GM12801 (cell line): ENCODE data around the gene B3GAT1.

Experiments
- CTCF ChIP-seq: IDR thresholded peaks from one replicate; pipeline ENCODE4 v1.5.1; 2011; ENCODE audit warnings: control low read depth; ENCODE audit not compliant: insufficient read length; ENCODE audit errors: extremely low read depth

B3GAT1 gene

DNA sequence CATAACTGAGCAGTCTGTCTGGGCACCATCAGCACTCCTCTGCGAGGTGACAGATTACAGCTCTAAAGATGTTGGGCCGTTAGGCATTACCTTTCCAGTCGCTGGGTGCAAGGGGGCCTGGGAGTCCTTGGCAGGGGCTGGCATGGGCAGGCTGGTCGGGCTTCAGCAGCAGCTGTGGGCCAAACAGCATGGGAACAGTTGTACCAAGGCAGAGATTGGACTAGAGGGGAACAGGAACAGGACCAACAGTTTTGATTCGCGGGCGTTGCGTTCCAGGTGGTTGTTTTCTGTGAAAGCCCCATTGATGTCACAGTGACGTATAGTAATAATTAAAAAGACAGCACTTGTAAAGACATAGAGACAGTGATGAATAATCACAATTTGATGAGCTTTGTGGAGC is 25.8 kb upstream of the B3GAT1 start:
- TF ChIP-seq CTCF: no peak

- no peak for TF ChIP-seq CTCF
Measured at GRCh38 chr11:134436781-134437180, 24.7 kb upstream of the B3GAT1 start.

DNA sequence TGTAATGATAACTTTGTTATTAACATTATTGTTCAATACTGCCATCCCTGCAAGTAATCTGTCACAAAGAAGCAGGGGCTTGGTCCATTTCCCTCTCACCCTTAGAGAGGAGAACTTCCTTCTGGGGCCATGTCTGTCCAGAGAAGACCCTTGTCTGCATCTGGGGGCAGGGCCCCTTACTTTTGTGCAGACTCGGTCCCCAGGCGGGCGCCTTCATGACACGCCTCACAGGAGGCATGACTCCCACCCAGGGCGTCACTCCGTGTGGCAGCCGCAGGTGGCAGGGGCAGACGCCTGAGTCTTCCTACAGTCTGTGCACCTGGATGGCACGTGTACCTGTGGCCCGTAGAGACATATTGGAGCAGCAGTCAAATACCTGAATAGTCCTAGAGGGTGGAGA is 21.8 kb upstream of the B3GAT1 start:
- no peak for TF ChIP-seq CTCF

- no peak for TF ChIP-seq CTCF
Measured at GRCh38 chr11:134433251-134433650, 21.2 kb upstream of the B3GAT1 start.

DNA sequence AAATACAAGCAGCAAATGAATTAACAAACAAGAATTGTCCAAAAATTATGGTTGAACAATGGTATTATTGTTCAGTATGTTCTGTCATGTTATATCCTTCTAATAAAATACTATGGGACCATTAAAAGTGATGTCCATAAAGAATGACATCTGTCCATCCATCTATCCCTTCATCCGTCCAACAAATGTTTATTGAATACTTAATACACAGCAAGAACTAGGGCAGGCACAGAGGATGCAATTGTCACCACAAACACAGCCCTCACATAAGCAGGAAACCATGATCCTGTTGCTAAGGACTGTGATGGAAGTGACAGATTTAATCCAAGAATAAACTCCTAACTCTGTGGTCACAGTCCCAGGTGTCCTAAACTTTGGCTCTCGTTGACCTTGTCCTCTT is 20.7 kb upstream of the B3GAT1 start:
- TF ChIP-seq CTCF: no peak

- TF ChIP-seq CTCF: no peak
Measured at GRCh38 chr11:134429106-134429505, 17.1 kb upstream of the B3GAT1 start.

DNA sequence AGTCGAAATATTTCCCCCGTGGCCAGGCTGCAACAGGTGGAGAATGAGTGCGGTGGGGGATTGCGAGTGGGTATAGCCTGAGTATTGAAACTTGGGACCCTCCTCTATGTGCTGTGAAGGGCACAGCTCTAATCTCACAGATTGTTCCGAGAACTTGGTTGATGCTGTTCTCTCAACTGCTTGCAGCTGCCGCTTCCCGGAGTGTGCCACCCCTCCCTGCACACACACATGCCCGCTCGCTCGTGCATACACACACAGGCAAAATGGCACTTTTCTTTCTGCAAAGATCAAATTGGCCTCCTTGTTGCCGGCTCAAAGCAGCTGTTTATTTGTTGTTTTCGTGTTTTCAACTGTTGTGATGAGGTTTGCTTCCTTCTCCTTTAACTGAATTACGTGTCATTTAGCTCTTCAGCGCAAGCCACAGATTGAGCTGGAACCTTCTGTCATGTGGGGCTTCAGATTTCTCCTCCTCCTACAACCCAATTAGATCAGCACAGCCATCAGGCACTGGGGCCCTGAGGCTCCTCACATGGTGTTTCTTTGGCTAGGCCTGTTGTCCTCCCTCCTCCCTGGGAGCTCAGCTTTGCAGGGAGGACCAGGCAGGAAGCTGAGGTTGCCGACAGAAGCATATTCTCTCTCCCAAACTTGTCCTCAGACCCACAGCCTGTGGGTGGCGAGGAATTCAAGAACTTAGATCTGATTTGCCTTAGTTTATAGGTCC is 13.9 kb upstream of the B3GAT1 start:
- TF ChIP-seq CTCF: no peak
